HG02571 (cell line): Measurements from ENCODE around the gene EHMT1.
"Not testable (repeated sequence)": the region's sequence is repeated elsewhere in the genome, so short reads cannot be mapped to it uniquely, and the experiment has no call there.

Source experiments
- ATAC-seq: cut with Tn5 transposase; IDR thresholded peaks from one replicate; pipeline ENCODE4 v1.9.1; 2021; ENCODE audit warnings: mild to moderate bottlenecking, moderate library complexity; ENCODE audit not compliant: unreplicated experiment

Gene EHMT1

GRCh38 chr9:137880160-137880975, 261.6 kb downstream of the EHMT1 start:
- no peak for ATAC-seq

- no peak for ATAC-seq
Observed at GRCh38 chr9:137880976-137881530, 262.2 kb downstream of the EHMT1 start.

- ATAC-seq: no peak
Observed at GRCh38 chr9:137881591-137882505, 263.0 kb downstream of the EHMT1 start.

GRCh38 chr9:137882506-137882821, 263.7 kb downstream of the EHMT1 start:
- no peak for ATAC-seq

- not testable (repeated sequence) for ATAC-seq
Observed at GRCh38 chr9:137883977-137884376, 265.2 kb downstream of the EHMT1 start.

GRCh38 chr9:137884547-137884946, 265.7 kb downstream of the EHMT1 start:
- ATAC-seq: not testable (repeated sequence)

GRCh38 chr9:137885121-137885520, 266.3 kb downstream of the EHMT1 start:
- not testable (repeated sequence) for ATAC-seq
